ENCODE results near the gene CLMN.
"Not testable (repeated sequence)": the region's sequence is repeated elsewhere in the genome, so short reads cannot be mapped to it uniquely, and the experiment has no call there.

CLMN gene

DNA sequence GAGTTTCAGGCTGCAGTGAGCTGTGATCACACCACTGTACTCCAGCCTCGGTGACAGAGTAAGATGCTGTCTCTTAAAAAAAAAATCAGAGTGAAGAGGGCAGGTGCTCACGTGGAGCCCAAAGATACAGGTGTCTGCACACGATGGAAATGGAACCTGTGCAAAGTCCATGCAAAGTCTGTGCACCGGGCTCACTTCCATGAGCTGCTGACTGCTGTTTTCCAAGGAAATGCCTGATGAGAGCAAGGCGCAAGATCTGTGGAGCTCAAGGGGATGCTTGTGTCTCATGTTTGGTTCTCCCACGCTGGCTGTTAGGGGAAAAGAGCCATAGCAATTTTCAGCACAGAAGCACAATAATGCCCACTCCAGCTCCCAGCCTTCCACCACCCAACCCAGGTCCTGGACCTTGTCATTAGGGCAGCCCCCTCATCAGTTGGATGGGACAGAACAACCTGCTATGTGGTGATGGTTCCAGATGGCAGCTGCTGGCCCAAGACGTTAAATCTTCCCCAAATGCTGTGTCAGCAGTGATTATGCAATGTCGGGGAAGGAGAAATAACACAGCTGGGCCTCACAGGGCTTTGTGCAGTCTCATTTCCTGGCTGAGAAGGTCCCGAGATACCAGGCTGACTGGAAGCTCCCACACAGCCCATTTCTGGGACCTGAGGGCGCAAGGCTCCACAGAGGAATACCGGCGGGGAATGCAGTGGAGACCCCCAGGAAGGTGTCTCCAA, 134.5 kb downstream of the CLMN start:
- peak; percentile 3 for DNase-seq (ENCODE audit: low read depth, low spot score)
- TF ChIP-seq, protein P1, sequence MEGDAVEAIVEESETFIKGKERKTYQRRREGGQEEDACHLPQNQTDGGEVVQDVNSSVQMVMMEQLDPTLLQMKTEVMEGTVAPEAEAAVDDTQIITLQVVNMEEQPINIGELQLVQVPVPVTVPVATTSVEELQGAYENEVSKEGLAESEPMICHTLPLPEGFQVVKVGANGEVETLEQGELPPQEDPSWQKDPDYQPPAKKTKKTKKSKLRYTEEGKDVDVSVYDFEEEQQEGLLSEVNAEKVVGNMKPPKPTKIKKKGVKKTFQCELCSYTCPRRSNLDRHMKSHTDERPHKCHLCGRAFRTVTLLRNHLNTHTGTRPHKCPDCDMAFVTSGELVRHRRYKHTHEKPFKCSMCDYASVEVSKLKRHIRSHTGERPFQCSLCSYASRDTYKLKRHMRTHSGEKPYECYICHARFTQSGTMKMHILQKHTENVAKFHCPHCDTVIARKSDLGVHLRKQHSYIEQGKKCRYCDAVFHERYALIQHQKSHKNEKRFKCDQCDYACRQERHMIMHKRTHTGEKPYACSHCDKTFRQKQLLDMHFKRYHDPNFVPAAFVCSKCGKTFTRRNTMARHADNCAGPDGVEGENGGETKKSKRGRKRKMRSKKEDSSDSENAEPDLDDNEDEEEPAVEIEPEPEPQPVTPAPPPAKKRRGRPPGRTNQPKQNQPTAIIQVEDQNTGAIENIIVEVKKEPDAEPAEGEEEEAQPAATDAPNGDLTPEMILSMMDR (IDR thresholded peaks at IDR 0.05; ENCODE audit: low read depth, low read length), result no peak
- no peak overlapping the region for H3K4me3 ChIP-seq (ENCODE audit: low read depth, low read length)
- in situ Hi-C loops (cut with HindIII; ENCODE audit: low sequenced_read_pairs), result no loop called here

DNA sequence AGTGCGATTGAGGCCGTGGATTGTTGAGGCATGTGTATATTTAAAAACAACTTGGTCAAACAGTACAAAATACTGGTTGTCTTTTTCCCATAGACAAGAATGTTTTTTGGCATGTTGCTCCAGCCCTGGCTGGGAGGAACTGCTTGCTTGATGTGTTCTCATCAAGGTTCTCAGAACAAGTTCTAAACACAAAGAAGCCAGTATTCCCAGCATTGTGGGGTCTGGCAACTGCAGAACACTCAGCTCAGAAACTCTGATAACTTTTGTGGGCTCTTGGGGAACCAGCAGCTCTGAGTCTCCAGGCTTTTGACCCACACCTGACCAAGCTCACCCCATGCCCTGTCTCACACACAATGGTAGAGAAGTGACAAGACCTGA, 135.3 kb downstream of the CLMN start:
- no peak for DNase-seq (ENCODE audit: low read depth, low spot score)
- in situ Hi-C loops (cut with HindIII; ENCODE audit: low sequenced_read_pairs), result no loop called here
- H3K4me3 ChIP-seq (ENCODE audit: low read depth, low read length), result no peak overlapping the region
- TF ChIP-seq, protein P1 (IDR thresholded peaks at IDR 0.05; ENCODE audit: low read depth, low read length), result no peak

DNA sequence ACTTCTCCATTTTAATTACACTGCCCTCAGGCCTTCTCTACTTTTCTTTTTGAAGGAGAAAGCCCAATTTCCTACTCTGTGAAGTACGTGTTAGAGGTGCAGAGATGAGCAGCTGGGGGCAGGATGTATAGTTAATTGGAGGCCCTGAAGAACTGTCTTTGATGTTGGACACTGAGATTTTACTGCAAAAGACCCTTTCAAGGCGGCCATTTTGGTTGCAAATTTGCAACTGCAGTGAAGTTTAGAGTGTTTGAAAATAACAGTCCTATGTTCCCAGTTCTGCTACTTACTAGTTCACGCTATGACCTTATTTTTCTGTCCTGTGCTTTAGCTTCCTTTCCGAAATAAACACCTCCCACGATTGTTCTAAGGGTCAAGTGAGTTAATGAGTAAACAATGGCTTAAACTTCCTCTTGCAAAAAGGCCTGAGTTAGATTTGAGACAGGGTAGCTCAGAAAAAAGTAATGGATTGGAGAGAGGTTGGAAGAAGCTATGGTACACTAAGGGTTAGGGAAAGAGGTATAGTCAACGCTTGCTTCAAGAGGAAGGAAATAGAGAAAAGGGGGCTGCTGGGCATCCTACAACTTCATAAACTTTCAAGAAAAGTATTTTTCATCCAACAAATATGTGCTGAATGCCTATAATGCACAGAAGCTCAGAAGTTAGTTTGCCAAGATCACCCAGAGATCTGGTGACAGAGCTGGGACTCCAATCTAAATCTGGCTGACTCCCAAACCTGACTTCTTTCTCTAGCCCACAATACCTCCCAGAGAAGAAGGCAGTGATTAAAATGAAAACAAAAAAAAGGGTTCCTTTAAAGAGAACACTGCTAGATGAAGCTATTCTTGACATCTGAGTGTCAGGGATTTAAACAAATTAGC, 135.9 kb downstream of the CLMN start:
- DNase-seq (ENCODE audit: low read depth, low spot score), result peak; percentile 17
- no peak overlapping the region for H3K4me3 ChIP-seq (ENCODE audit: low read depth, low read length)
- in situ Hi-C loops (cut with HindIII; ENCODE audit: low sequenced_read_pairs), result no loop called here
- TF ChIP-seq, protein P1 (IDR thresholded peaks at IDR 0.05; ENCODE audit: low read depth, low read length), result no peak

DNA sequence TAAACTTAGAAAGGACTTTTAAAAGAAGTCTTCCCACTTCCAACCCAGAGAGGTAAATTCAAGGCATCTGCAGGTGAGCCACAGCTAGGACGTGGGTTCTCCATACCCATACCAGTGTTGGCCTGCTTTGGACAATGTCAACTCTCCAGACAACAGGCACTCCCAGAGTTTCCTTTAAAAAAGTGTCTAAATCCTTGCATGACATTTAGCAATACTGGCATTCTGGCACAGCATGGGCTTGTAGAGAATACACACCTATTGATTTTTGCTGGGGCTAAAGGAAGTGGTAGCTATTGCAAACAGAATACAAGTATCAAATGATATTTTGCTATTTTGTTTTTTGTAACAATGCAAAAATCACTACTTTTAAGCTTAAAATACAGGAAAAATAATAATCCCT, 136.6 kb downstream of the CLMN start:
- in situ Hi-C loops (cut with HindIII; ENCODE audit: low sequenced_read_pairs), result no loop called here
- H3K4me3 ChIP-seq (ENCODE audit: low read depth, low read length), result no peak overlapping the region

DNA sequence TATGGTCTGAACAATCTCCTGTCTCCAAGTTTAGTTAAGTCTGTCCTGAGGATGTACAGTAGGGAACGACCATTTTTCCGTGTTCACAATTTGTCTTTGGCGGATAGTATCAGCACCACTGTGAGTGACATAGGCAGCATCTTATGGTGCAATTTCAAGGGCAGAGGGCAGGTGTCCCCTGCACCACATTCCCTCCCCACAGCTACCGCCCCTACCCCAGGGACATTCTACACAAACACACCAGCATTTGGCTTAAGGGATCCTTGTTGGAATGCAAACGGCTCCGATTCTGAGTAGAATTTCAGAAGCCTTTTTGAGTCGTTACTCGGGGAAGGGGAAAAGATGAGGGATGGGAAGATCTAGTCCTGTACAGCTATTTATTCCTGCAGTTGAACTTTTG, 137.3 kb downstream of the CLMN start:
- in situ Hi-C loops (cut with HindIII; ENCODE audit: low sequenced_read_pairs), result no loop called here
- no peak overlapping the region for H3K4me3 ChIP-seq (ENCODE audit: low read depth, low read length)
- no peak for DNase-seq (ENCODE audit: low read depth, low spot score)
- TF ChIP-seq, protein P1 (IDR thresholded peaks at IDR 0.05; ENCODE audit: low read depth, low read length), result no peak

More for the DNA sequence above, 136.6 kb downstream of the CLMN start:
- TF ChIP-seq, protein P1 (IDR thresholded peaks at IDR 0.05; ENCODE audit: low read depth, low read length), result no peak
- DNase-seq (ENCODE audit: low read depth, low spot score), result no peak

DNA sequence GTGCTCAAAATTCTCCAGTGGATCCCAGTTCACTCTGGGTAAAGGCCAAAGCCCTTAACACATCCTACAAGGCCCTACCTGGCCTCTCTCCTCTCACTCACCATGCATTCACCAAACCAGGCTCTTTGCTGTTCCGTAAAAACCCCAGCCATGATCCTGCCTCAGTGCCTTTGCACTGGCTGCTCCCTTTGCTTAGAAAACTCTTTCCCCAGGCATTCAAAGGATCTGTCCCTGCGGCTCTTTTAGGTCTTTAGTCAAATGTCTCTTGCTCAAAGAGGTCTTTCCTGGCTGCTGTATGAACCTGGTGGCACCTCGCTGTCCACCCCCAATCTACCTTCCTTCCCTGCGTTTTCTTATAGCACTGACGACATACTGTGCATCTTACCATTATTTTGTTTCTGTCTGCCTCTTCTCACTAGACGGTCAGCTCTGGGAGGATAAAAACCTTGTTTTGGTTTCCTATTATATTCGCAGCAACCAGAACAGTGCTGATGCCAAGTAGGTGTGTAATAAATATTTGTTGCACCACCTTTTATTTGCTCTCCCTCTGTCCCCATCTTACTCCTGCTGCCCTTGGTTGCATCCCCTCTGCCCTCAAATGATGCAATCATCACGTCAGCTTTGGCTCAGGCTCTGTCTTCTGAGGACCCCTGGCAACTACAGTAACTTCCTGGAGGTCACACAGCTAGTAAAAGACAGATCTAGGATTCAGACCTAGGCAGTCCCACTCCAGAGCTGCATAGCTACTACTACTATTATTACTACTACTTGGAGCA, 138.6 kb downstream of the CLMN start:
- in situ Hi-C loops (cut with HindIII; ENCODE audit: low sequenced_read_pairs), result no loop called here

DNA sequence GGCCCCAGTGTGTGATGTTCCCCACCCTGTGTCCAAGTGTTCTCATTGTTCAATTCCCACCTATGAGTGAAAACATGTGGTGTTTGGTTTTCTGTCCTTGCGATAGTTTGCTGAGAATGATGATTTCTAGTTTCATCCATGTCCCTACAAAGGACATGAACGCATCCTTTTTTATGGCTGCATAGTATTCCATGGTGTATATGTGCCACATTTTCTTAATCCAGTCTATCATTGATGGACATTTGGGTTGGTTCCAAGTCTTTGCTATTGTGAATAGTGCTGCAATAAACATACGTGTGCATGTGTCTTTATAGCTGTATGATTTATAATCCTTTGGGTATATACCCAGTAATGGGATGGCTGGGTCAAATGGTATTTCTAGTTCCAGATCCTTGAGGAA, 144.0 kb downstream of the CLMN start:
- in situ Hi-C loops (cut with HindIII; ENCODE audit: low sequenced_read_pairs); H3K4me3 ChIP-seq (ENCODE audit: low read depth, low read length); DNase-seq (ENCODE audit: low read depth, low spot score): not testable (repeated sequence)

More for the DNA sequence above, 138.6 kb downstream of the CLMN start:
- TF ChIP-seq, protein P1 (IDR thresholded peaks at IDR 0.05; ENCODE audit: low read depth, low read length), result no peak
- no peak for DNase-seq (ENCODE audit: low read depth, low spot score)
- no peak overlapping the region for H3K4me3 ChIP-seq (ENCODE audit: low read depth, low read length)

All from astrocyte of the spinal cord (primary cell).